SK-N-SH treated with all-trans-retinoic acid at 6 μM for 48 hours (cell line): ENCODE measurements around the gene DYNC1I1.

Source experiments
- ATAC-seq: fragments of 200-7000 bp; cut with Tn5 transposase; 3 replicates; pipeline ENCODE4 v1.9.1; 2020; ENCODE audit warnings: mild to moderate bottlenecking, moderate library complexity
- ARNTL ChIP-seq: fragments of 450-650 bp; formaldehyde crosslinking; IDR thresholded peaks from 2 replicates; pipeline ENCODE4 v1.5.0; 2020; ENCODE audit warnings: low read depth, mild to moderate bottlenecking, moderate library complexity, borderline replicate concordance
- BACH2 ChIP-seq: fragments of 250-450 bp; sonication (Bioruptor Pico); IDR thresholded peaks from 2 replicates; pipeline ENCODE4 v1.9.0; 2021; ENCODE audit warnings: mild to moderate bottlenecking, borderline replicate concordance
- CSDC2 ChIP-seq: fragments of 250-450 bp; sonication (Bioruptor Pico); IDR thresholded peaks from 2 replicates; pipeline ENCODE4 v1.5.0; 2020; ENCODE audit warnings: mild to moderate bottlenecking, moderate library complexity
- ESRRG ChIP-seq: fragments of 250-450 bp; sonication (Bioruptor Pico); IDR thresholded peaks from 2 replicates; pipeline ENCODE4 v1.6.1; 2021; ENCODE audit warnings: mild to moderate bottlenecking
- OSR1 ChIP-seq: fragments of 250-450 bp; sonication (Bioruptor Pico); IDR thresholded peaks from 2 replicates; pipeline ENCODE4 v1.8.0; 2022; ENCODE audit warnings: moderate library complexity, mild to moderate bottlenecking, inconsistent platforms
- RARB ChIP-seq: fragments of 250-450 bp; sonication (Bioruptor Pico); IDR thresholded peaks from 2 replicates; pipeline ENCODE4 v1.8.0; 2021; ENCODE audit warnings: mild to moderate bottlenecking, moderate library complexity
- SNAI2 ChIP-seq: fragments of 250-450 bp; sonication (Bioruptor Pico); IDR thresholded peaks from 2 replicates; pipeline ENCODE4 v1.5.0; 2020; ENCODE audit warnings: mild to moderate bottlenecking, moderate library complexity
- TCF4 ChIP-seq: fragments of 250-450 bp; sonication (Bioruptor Pico); IDR thresholded peaks from 2 replicates; pipeline ENCODE4 v1.8.0; 2021; ENCODE audit warnings: mild to moderate bottlenecking, moderate library complexity, borderline replicate concordance
- TOX ChIP-seq: fragments of 250-450 bp; sonication (Bioruptor Pico); IDR thresholded peaks from 2 replicates; pipeline ENCODE4 v1.8.0; 2021; ENCODE audit warnings: mild to moderate bottlenecking, moderate library complexity, borderline replicate concordance
- ZC3H10 ChIP-seq: fragments of 250-450 bp; sonication (Bioruptor Pico); IDR thresholded peaks from 2 replicates; pipeline ENCODE4 v1.5.1; 2021; ENCODE audit warnings: mild to moderate bottlenecking, moderate library complexity
- ZFP3 ChIP-seq: fragments of 250-450 bp; sonication (Bioruptor Pico); IDR thresholded peaks from 2 replicates; pipeline ENCODE4 v1.5.0; 2020; ENCODE audit warnings: mild to moderate bottlenecking, moderate library complexity
- ZFP30 ChIP-seq: fragments of 450-650 bp; formaldehyde crosslinking; IDR thresholded peaks from 2 replicates; pipeline ENCODE4 v1.5.0; 2022; ENCODE audit warnings: mild to moderate bottlenecking, moderate library complexity
- ZNF565 ChIP-seq: fragments of 450-650 bp; formaldehyde crosslinking; conservative IDR thresholded peaks from 2 replicates; pipeline ENCODE4 v1.5.0; 2020; ENCODE audit warnings: low read depth, mild to moderate bottlenecking, moderate library complexity
- ZNF70 ChIP-seq: fragments of 450-650 bp; formaldehyde crosslinking; IDR thresholded peaks from 2 replicates; pipeline ENCODE4 v1.5.0; 2020; ENCODE audit warnings: mild to moderate bottlenecking, moderate library complexity
- ZNF8 ChIP-seq: fragments of 450-650 bp; formaldehyde crosslinking; IDR thresholded peaks from 2 replicates; pipeline ENCODE4 v1.5.0; 2020; ENCODE audit warnings: mild to moderate bottlenecking, moderate library complexity
- TF ChIP-seq, protein P1 (sequence below): fragments of 250-450 bp; sonication (Bioruptor Pico); IDR thresholded peaks from 2 replicates; pipeline ENCODE4 v1.5.1; 2020; ENCODE audit warnings: low read depth, mild to moderate bottlenecking, moderate library complexity
- TF ChIP-seq, protein P2 (sequence below): fragments of 250-450 bp; sonication (Bioruptor Pico); IDR thresholded peaks from 2 replicates; pipeline ENCODE4 v1.8.0; 2021; ENCODE audit warnings: low read depth, mild to moderate bottlenecking, moderate library complexity, borderline replicate concordance
- TF ChIP-seq, protein P3 (sequence below): fragments of 250-450 bp; sonication (Bioruptor Pico); IDR thresholded peaks from 2 replicates; pipeline ENCODE4 v1.5.1; 2021; ENCODE audit warnings: mild to moderate bottlenecking, moderate library complexity
- TF ChIP-seq, protein P4 (sequence below): fragments of 250-450 bp; sonication (Bioruptor Pico); IDR thresholded peaks from 2 replicates; pipeline ENCODE4 v1.8.0; 2020; ENCODE audit warnings: mild to moderate bottlenecking, moderate library complexity, borderline replicate concordance

The DYNC1I1 gene

DNA sequence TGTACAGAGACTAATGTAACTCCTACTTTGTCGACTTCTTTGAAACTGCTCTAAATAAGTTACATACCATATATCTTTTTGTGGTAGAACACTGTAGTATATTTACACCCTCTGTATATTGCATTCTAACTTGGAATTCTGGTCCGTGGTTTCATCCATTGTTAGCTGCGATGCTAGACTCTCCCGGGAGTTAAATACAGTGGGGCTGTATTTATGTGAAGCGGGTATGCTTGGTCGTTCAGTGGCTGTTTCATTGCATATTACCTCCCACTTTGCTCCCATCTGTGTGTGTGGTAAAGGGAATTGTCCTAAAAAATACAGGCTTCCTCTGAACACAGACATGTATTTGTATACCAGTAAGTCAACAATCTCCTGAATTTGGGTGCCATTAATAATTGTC, 318.4 kb downstream of the DYNC1I1 start:
- TF ChIP-seq RARB (CRISPR knock-in tag) (no peak), ZC3H10 (no peak), ARNTL (CRISPR knock-in tag) (no peak), TOX (CRISPR knock-in tag) (no peak), ESRRG (CRISPR knock-in tag) (no peak), OSR1 (CRISPR knock-in tag) (no peak), ZFP30 (CRISPR knock-in tag) (no peak), ZFP3 (no peak), ZNF70 (CRISPR knock-in tag) (no peak), ZNF8 (CRISPR knock-in tag) (no peak), BACH2 (CRISPR knock-in tag) (no peak), CSDC2 (CRISPR knock-in tag) (no peak), TCF4 (no peak), ZNF565 (CRISPR knock-in tag) (no peak), SNAI2 (CRISPR knock-in tag) (no peak)
- TF ChIP-seq, protein P1, sequence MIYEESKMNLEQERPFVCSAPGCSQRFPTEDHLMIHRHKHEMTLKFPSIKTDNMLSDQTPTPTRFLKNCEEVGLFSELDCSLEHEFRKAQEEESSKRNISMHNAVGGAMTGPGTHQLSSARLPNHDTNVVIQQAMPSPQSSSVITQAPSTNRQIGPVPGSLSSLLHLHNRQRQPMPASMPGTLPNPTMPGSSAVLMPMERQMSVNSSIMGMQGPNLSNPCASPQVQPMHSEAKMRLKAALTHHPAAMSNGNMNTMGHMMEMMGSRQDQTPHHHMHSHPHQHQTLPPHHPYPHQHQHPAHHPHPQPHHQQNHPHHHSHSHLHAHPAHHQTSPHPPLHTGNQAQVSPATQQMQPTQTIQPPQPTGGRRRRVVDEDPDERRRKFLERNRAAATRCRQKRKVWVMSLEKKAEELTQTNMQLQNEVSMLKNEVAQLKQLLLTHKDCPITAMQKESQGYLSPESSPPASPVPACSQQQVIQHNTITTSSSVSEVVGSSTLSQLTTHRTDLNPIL, result no peak
- TF ChIP-seq, protein P2, sequence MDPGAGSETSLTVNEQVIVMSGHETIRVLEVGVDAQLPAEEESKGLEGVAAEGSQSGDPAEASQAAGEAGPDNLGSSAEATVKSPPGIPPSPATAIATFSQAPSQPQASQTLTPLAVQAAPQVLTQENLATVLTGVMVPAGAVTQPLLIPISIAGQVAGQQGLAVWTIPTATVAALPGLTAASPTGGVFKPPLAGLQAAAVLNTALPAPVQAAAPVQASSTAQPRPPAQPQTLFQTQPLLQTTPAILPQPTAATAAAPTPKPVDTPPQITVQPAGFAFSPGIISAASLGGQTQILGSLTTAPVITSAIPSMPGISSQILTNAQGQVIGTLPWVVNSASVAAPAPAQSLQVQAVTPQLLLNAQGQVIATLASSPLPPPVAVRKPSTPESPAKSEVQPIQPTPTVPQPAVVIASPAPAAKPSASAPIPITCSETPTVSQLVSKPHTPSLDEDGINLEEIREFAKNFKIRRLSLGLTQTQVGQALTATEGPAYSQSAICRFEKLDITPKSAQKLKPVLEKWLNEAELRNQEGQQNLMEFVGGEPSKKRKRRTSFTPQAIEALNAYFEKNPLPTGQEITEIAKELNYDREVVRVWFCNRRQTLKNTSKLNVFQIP (CRISPR knock-in tag), result no peak
- TF ChIP-seq, protein P3, sequence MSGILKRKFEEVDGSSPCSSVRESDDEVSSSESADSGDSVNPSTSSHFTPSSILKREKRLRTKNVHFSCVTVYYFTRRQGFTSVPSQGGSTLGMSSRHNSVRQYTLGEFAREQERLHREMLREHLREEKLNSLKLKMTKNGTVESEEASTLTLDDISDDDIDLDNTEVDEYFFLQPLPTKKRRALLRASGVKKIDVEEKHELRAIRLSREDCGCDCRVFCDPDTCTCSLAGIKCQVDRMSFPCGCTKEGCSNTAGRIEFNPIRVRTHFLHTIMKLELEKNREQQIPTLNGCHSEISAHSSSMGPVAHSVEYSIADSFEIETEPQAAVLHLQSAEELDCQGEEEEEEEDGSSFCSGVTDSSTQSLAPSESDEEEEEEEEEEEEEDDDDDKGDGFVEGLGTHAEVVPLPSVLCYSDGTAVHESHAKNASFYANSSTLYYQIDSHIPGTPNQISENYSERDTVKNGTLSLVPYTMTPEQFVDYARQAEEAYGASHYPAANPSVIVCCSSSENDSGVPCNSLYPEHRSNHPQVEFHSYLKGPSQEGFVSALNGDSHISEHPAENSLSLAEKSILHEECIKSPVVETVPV (CRISPR knock-in tag), result no peak
- TF ChIP-seq, protein P4, sequence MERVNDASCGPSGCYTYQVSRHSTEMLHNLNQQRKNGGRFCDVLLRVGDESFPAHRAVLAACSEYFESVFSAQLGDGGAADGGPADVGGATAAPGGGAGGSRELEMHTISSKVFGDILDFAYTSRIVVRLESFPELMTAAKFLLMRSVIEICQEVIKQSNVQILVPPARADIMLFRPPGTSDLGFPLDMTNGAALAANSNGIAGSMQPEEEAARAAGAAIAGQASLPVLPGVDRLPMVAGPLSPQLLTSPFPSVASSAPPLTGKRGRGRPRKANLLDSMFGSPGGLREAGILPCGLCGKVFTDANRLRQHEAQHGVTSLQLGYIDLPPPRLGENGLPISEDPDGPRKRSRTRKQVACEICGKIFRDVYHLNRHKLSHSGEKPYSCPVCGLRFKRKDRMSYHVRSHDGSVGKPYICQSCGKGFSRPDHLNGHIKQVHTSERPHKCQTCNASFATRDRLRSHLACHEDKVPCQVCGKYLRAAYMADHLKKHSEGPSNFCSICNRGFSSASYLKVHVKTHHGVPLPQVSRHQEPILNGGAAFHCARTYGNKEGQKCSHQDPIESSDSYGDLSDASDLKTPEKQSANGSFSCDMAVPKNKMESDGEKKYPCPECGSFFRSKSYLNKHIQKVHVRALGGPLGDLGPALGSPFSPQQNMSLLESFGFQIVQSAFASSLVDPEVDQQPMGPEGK (CRISPR knock-in tag), result no peak
- TF ChIP-seq, all 23 proteins: peak for 0
- ATAC-seq, result no peak

DNA sequence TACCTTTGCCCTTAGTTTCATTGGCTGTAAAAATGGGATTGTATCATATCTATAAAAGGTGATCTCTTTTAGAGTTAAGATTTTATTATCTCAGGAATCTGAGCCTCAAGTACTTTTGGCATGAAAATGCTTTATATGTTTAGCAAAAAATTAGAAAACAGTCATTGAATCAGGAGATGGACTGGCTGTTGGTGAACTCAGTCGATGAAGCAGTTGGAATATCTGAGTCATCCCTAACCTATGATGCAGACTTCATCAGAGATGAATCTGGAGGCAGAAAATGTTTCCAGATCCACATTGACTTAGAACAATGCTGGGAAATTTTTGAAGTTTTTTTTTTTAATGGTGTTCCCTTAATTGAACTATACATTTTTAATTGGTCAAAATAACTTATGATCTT, 321.1 kb downstream of the DYNC1I1 start:
- TF ChIP-seq OSR1 (CRISPR knock-in tag) (no peak), RARB (CRISPR knock-in tag) (no peak), ESRRG (CRISPR knock-in tag) (no peak), ZC3H10 (0 out of 2 replicates have a peak, but pooled peaks have one; percentile 78), SNAI2 (CRISPR knock-in tag) (no peak), ZNF8 (CRISPR knock-in tag) (no peak), TOX (CRISPR knock-in tag) (no peak), ZFP3 (0 out of 2 replicates have a peak, but pooled peaks have one; percentile 17), ZNF565 (CRISPR knock-in tag) (no peak)
- TF ChIP-seq, protein P1, result 0 out of 2 replicates have a peak, but pooled peaks have one; percentile 14
- ATAC-seq, result peak; percentile 94

DNA sequence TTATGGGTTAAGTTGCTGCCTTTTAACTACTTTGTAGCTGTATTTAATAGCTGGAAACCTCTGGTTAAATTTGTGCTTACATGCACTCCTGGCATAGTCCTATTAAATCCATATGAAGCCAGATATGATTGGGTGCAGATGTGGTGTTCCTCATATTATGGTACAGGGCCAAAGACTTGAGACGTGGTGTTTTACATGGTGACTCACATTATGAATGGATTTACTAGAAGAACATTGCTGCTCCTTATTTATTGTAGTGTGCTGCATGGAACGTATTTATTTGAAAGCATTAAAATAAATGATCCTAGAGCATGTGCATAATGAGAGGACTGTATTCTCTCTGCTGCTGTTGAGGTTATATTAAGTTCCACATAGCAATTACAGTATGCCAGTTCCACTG, 325.5 kb downstream of the DYNC1I1 start:
- TF ChIP-seq TCF4, result no peak
- no peak for TF ChIP-seq RARB (CRISPR knock-in tag)
- no peak for TF ChIP-seq ZC3H10
- TF ChIP-seq ZFP3, result no peak
- no peak for TF ChIP-seq ZNF8 (CRISPR knock-in tag)
- TF ChIP-seq OSR1 (CRISPR knock-in tag), result no peak
- TF ChIP-seq ARNTL (CRISPR knock-in tag), result no peak
- TF ChIP-seq BACH2 (CRISPR knock-in tag), result no peak
- no peak for TF ChIP-seq CSDC2 (CRISPR knock-in tag)
- TF ChIP-seq, protein P2 (CRISPR knock-in tag), result no peak
- TF ChIP-seq, protein P3 (CRISPR knock-in tag), result no peak
- TF ChIP-seq TOX (CRISPR knock-in tag), result no peak
- ATAC-seq, result peak; percentile 66
